ENCODE data around the gene CDK7.

The CDK7 gene

GRCh38 chr5:69257577-69257976 lies 22.9 kb downstream of the CDK7 start:
- H3K4me3 ChIP-seq (ENCODE audit: insufficient read depth, low read depth, low read length) = no peak overlapping the region
- 93 to 95% methylated on average over 1 of the region's 1 CpG for WGBS, 2 experiments
- H3K27ac ChIP-seq (ENCODE audit: insufficient read depth, low read depth, low read length, poor library complexity, severe bottlenecking) = no peak overlapping the region
- no peaks in the 10 kb centered on the region for H3K27me3 ChIP-seq (ENCODE audit: control insufficient read depth, insufficient read depth, low read length, poor library complexity, severe bottlenecking)
- H3K9me3 ChIP-seq (ENCODE audit: control insufficient read depth, low read length) = no peaks in the 10 kb centered on the region
- H3K4me1 ChIP-seq (ENCODE audit: control insufficient read depth, insufficient read depth, low read length) = no peaks in the 10 kb centered on the region
- H3K36me3 ChIP-seq (ENCODE audit: control insufficient read depth, insufficient read depth, low read length) = peaks cover 12% of the 10 kb centered on the region

DNA sequence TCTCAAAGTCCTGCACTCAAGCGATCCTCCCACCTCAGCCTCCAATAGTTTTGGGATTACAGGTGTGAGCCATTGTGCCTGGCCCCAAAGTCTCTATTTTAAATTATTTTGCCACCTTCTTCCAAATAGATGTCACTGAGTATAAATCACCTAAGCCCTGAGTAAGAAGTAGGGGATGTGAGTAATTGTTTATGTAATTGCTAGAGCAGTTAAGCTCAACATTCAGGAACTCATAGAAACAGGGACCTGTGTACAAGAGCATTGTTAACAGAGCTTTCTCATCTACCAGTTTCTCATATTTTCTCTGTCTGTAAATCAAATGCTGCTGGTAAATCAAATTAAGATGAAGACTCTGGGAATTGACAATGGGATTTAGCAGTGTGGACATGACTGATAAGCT lies 26.3 kb downstream of the CDK7 start:
- 94 to 100% methylated on average over 1 of the region's 1 CpG for WGBS, 2 experiments
- H3K36me3 ChIP-seq (ENCODE audit: control insufficient read depth, insufficient read depth, low read length) = peaks cover 12% of the 10 kb centered on the region
- H3K4me3 ChIP-seq (ENCODE audit: insufficient read depth, low read depth, low read length) = no peak overlapping the region
- no peaks in the 10 kb centered on the region for H3K27me3 ChIP-seq (ENCODE audit: control insufficient read depth, insufficient read depth, low read length, poor library complexity, severe bottlenecking)
- H3K9me3 ChIP-seq (ENCODE audit: control insufficient read depth, low read length) = no peaks in the 10 kb centered on the region
- no peaks in the 10 kb centered on the region for H3K4me1 ChIP-seq (ENCODE audit: control insufficient read depth, insufficient read depth, low read length)
- no peak overlapping the region for H3K27ac ChIP-seq (ENCODE audit: insufficient read depth, low read depth, low read length, poor library complexity, severe bottlenecking)

- WGBS, 2 experiments = 63 to 66% methylated on average over 11 of the region's 11 CpGs
- H3K4me1 ChIP-seq (ENCODE audit: control insufficient read depth, insufficient read depth, low read length) = no peaks in the 10 kb centered on the region
- no peaks in the 10 kb centered on the region for H3K27me3 ChIP-seq (ENCODE audit: control insufficient read depth, insufficient read depth, low read length, poor library complexity, severe bottlenecking)
- H3K27ac ChIP-seq (ENCODE audit: insufficient read depth, low read depth, low read length, poor library complexity, severe bottlenecking) = no peak overlapping the region
- H3K9me3 ChIP-seq (ENCODE audit: control insufficient read depth, low read length) = no peaks in the 10 kb centered on the region
- H3K36me3 ChIP-seq (ENCODE audit: control insufficient read depth, insufficient read depth, low read length) = peaks cover 13% of the 10 kb centered on the region
- H3K4me3 ChIP-seq (ENCODE audit: insufficient read depth, low read depth, low read length) = no peak overlapping the region
Measured at GRCh38 chr5:69265931-69266330, 31.2 kb downstream of the CDK7 start.

GRCh38 chr5:69268899-69269298 lies 34.2 kb downstream of the CDK7 start:
- Histone ChIP-seq H3K9me3 (ENCODE audit: control insufficient read depth, low read length) (no peaks in the 10 kb centered on the region), H3K4me3 (ENCODE audit: insufficient read depth, low read depth, low read length) (no peak overlapping the region), H3K27ac (ENCODE audit: insufficient read depth, low read depth, low read length, poor library complexity, severe bottlenecking) (no peak overlapping the region), H3K4me1 (ENCODE audit: control insufficient read depth, insufficient read depth, low read length) (no peaks in the 10 kb centered on the region), H3K36me3 (ENCODE audit: control insufficient read depth, insufficient read depth, low read length) (peaks cover 4% of the 10 kb centered on the region), H3K27me3 (ENCODE audit: control insufficient read depth, insufficient read depth, low read length, poor library complexity, severe bottlenecking) (no peaks in the 10 kb centered on the region)
- 92 to 96% methylated on average over 5 of the region's 5 CpGs for WGBS, 2 experiments

GRCh38 chr5:69270840-69271239 lies 36.2 kb downstream of the CDK7 start:
- Histone ChIP-seq H3K27ac (ENCODE audit: insufficient read depth, low read depth, low read length, poor library complexity, severe bottlenecking) (no peak overlapping the region), H3K27me3 (ENCODE audit: control insufficient read depth, insufficient read depth, low read length, poor library complexity, severe bottlenecking) (no peaks in the 10 kb centered on the region), H3K36me3 (ENCODE audit: control insufficient read depth, insufficient read depth, low read length) (peaks cover 4% of the 10 kb centered on the region), H3K4me1 (ENCODE audit: control insufficient read depth, insufficient read depth, low read length) (no peaks in the 10 kb centered on the region), H3K4me3 (ENCODE audit: insufficient read depth, low read depth, low read length) (no peak overlapping the region), H3K9me3 (ENCODE audit: control insufficient read depth, low read length) (no peaks in the 10 kb centered on the region)
- no CpG with 5 or more reads among the region's 1 CpG for WGBS, 2 experiments

- Histone ChIP-seq H3K4me1 (ENCODE audit: control insufficient read depth, insufficient read depth, low read length) (no peaks in the 10 kb centered on the region), H3K27me3 (ENCODE audit: control insufficient read depth, insufficient read depth, low read length, poor library complexity, severe bottlenecking) (no peaks in the 10 kb centered on the region), H3K36me3 (ENCODE audit: control insufficient read depth, insufficient read depth, low read length) (peaks cover 4% of the 10 kb centered on the region), H3K4me3 (ENCODE audit: insufficient read depth, low read depth, low read length) (no peak overlapping the region), H3K9me3 (ENCODE audit: control insufficient read depth, low read length) (no peaks in the 10 kb centered on the region), H3K27ac (ENCODE audit: insufficient read depth, low read depth, low read length, poor library complexity, severe bottlenecking) (no peak overlapping the region)
- WGBS, 2 experiments = 91 to 93% methylated on average over 4 of the region's 4 CpGs
Measured at GRCh38 chr5:69271376-69271775, 36.7 kb downstream of the CDK7 start.

- Histone ChIP-seq H3K4me3 (ENCODE audit: insufficient read depth, low read depth, low read length) (no peak overlapping the region), H3K36me3 (ENCODE audit: control insufficient read depth, insufficient read depth, low read length) (peaks cover 8% of the 10 kb centered on the region), H3K4me1 (ENCODE audit: control insufficient read depth, insufficient read depth, low read length) (no peaks in the 10 kb centered on the region), H3K27me3 (ENCODE audit: control insufficient read depth, insufficient read depth, low read length, poor library complexity, severe bottlenecking) (no peaks in the 10 kb centered on the region), H3K27ac (ENCODE audit: insufficient read depth, low read depth, low read length, poor library complexity, severe bottlenecking) (no peak overlapping the region), H3K9me3 (ENCODE audit: control insufficient read depth, low read length) (no peaks in the 10 kb centered on the region)
- WGBS, 2 experiments = 94 to 97% methylated on average over 6 to 7 of the region's 7 CpGs
Measured at GRCh38 chr5:69275563-69275962, 40.9 kb downstream of the CDK7 start.

- no peaks in the 10 kb centered on the region for H3K27me3 ChIP-seq (ENCODE audit: control insufficient read depth, insufficient read depth, low read length, poor library complexity, severe bottlenecking)
- no peaks in the 10 kb centered on the region for H3K9me3 ChIP-seq (ENCODE audit: control insufficient read depth, low read length)
- H3K4me3 ChIP-seq (ENCODE audit: insufficient read depth, low read depth, low read length) = no peak overlapping the region
- no peaks in the 10 kb centered on the region for H3K4me1 ChIP-seq (ENCODE audit: control insufficient read depth, insufficient read depth, low read length)
- WGBS, 2 experiments = 98 to 100% methylated on average over 4 to 5 of the region's 5 CpGs
- H3K36me3 ChIP-seq (ENCODE audit: control insufficient read depth, insufficient read depth, low read length) = peaks cover 10% of the 10 kb centered on the region
- no peak overlapping the region for H3K27ac ChIP-seq (ENCODE audit: insufficient read depth, low read depth, low read length, poor library complexity, severe bottlenecking)
Measured at GRCh38 chr5:69276422-69277174, 41.9 kb downstream of the CDK7 start.

DNA sequence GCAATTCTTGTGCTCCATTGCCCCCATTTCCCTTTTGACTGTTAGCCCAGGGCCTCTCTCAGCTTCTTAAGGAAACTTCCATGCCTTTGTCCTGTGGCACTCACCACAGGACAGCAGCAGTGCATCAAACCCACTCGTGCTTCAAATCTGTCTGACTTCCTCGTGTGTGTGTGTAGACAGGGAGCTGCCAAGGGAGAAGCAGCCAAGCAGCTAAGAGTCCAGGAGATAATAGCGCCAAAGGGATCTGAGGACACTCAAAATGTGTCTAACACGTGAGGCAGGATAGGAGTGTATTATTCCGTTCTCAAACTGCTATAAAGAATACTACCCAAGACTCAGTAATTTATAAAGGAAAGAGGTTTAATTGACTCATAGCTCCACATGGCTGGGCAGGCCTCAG lies 44.8 kb downstream of the CDK7 start:
- no peaks in the 10 kb centered on the region for H3K27me3 ChIP-seq (ENCODE audit: control insufficient read depth, insufficient read depth, low read length, poor library complexity, severe bottlenecking)
- 95 to 98% methylated on average over 4 to 5 of the region's 5 CpGs for WGBS, 2 experiments
- H3K4me3 ChIP-seq (ENCODE audit: insufficient read depth, low read depth, low read length) = no peak overlapping the region
- H3K4me1 ChIP-seq (ENCODE audit: control insufficient read depth, insufficient read depth, low read length) = no peaks in the 10 kb centered on the region
- no peaks in the 10 kb centered on the region for H3K9me3 ChIP-seq (ENCODE audit: control insufficient read depth, low read length)
- no peak overlapping the region for H3K27ac ChIP-seq (ENCODE audit: insufficient read depth, low read depth, low read length, poor library complexity, severe bottlenecking)
- H3K36me3 ChIP-seq (ENCODE audit: control insufficient read depth, insufficient read depth, low read length) = peaks cover 10% of the 10 kb centered on the region

DNA sequence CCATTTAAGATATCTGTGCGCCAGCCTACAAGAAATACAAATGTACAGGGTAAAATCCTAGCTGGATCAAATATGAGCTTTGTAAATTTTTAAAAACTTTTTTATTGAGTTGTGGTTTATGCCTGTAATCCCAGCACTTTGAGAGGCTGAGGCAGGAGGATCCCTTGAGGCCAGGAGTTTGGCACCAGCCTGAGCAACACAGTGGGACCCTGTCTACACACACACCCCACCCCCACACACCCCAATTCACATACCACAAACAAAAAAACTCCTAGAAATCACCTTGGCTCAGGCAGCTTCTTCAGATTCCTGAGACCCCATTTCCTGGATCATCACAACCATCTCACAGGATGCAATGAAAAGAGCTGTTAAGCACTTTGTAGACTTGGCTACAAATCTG lies 46.4 kb downstream of the CDK7 start:
- no peaks in the 10 kb centered on the region for H3K9me3 ChIP-seq (ENCODE audit: control insufficient read depth, low read length)
- H3K27ac ChIP-seq (ENCODE audit: insufficient read depth, low read depth, low read length, poor library complexity, severe bottlenecking) = no peak overlapping the region
- peaks cover 10% of the 10 kb centered on the region for H3K36me3 ChIP-seq (ENCODE audit: control insufficient read depth, insufficient read depth, low read length)
- H3K4me1 ChIP-seq (ENCODE audit: control insufficient read depth, insufficient read depth, low read length) = no peaks in the 10 kb centered on the region
- WGBS, 2 experiments = 93 to 100% methylated on average over 1 of the region's 1 CpG
- no peak overlapping the region for H3K4me3 ChIP-seq (ENCODE audit: insufficient read depth, low read depth, low read length)
- H3K27me3 ChIP-seq (ENCODE audit: control insufficient read depth, insufficient read depth, low read length, poor library complexity, severe bottlenecking) = no peaks in the 10 kb centered on the region

Measured in ectodermal cell (in vitro differentiated cells).